Lower lobe of right lung (tissue), 2 donors: ENCODE results near the gene TPRG1L. TPM values are rescaled to one million over a fixed set of nuclear protein-coding genes. Genes with fewer than 3 reads are reported as not detected.

ENCODE experiments used
- ATAC-seq, 2 donors: fragments of 200-7000 bp; cut with Tn5 transposase; one replicate each; pipeline ENCODE4 v1.9.1; 2020 to 2022; ENCODE audit warnings: mild to moderate bottlenecking in 2 of 2, moderate library complexity in 2 of 2
- DNase-seq: peaks from one replicate; pipeline ENCODE4 v3.0.0-alpha.2; 2020
- H3K27ac ChIP-seq: fragments of 200-600 bp; one replicate; pipeline ENCODE4 v1.8.0; 2022
- H3K27me3 ChIP-seq: fragments of 200-600 bp; one replicate; pipeline ENCODE4 v1.8.0; 2022; ENCODE audit warnings: low read depth
- H3K36me3 ChIP-seq: fragments of 200-600 bp; one replicate; pipeline ENCODE4 v1.8.0; 2022; ENCODE audit warnings: mild to moderate bottlenecking
- H3K4me1 ChIP-seq: fragments of 200-600 bp; one replicate; pipeline ENCODE4 v1.8.0; 2022
- H3K4me3 ChIP-seq: fragments of 200-600 bp; one replicate; pipeline ENCODE4 v1.8.0; 2022; ENCODE audit warnings: mild to moderate bottlenecking
- H3K9me3 ChIP-seq: fragments of 200-600 bp; one replicate; pipeline ENCODE4 v1.8.0; 2022
- intact Hi-C: fragments of 100-400 bp; cut with DNase I; formaldehyde crosslinking; loops from one replicate; pipeline ENCODE4 v1.11.0; 2022
- total RNA-seq: library from RNA; stranded (reverse); fragmentation: NEBNext Ultra II Directional; extraction: Animal tissue kit (Norgen Biotek cat#: 25700); gene quantifications from one replicate; pipeline ENCODE4 v1.2.1, GENCODE V29; 2021
- TF ChIP-seq, protein P1 (sequence below): fragments of 200-600 bp; IDR thresholded peaks from one replicate; pipeline ENCODE4 v1.8.0; 2022; ENCODE audit warnings: antibody characterized with exemption, mild to moderate bottlenecking
- donor health status: DM: no; HTN: yes; CAD: no; lungs with severe emphysema.

The TPRG1L gene
- total RNA-seq, 1 donor from 2014 or later = 46.1 TPM

DNA sequence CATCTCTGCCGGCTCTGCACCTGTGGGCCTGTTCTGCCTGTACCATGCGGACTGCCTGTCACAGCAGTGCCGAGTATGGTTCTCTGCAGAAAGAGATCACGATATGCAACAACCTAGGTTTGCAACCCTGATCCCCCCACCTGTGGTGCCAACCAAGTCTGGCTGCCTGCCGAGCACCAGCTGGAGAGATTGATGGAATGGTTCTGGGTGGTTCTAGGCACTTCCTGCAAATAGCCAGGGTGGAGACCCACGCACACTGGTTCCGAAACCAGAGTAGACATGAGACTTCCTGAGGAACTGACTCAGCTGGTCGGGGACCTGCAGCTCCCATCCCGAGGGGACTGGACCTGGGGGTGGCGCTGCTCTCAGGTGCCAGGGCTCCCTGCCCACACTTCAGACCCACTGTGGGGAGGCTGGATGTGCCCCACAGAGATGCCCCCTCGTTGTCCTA, 5.4 kb downstream of the TPRG1L start:
- intact Hi-C loops = no loop called here
- peaks cover 89% of the 10 kb centered on the region for H3K36me3 ChIP-seq

DNA sequence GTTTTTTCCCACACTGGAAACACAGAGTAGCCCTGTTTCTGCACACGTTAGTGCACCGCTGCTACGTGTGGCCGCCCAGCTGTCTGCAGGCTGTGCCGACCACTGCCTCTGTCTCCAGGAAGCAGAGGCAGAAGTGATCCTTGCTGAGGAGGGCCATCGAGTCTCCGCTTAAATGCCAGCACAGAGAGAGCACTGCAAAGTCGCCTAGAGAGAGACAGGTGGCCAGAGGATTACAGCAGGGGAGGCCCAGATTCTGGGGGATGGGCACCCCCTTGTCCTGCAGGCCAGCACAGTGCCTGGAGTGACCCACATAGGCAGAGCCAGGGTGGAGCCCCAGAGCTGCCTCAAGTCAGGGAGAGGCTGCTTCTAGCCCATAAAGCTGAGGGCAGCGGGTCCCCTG, 6.1 kb downstream of the TPRG1L start:
- H3K36me3 ChIP-seq = peaks cover 96% of the 10 kb centered on the region
- no peak for DNase-seq
- no peaks in the 10 kb centered on the region for H3K9me3 ChIP-seq
- no peaks in the 10 kb centered on the region for H3K27me3 ChIP-seq
- intact Hi-C loops = no loop called here
- peaks cover 12% of the 10 kb centered on the region for H3K4me1 ChIP-seq
- H3K4me3 ChIP-seq = no peak overlapping the region
- no peak for ATAC-seq
- H3K27ac ChIP-seq = no peak overlapping the region
- TF ChIP-seq, protein P1, sequence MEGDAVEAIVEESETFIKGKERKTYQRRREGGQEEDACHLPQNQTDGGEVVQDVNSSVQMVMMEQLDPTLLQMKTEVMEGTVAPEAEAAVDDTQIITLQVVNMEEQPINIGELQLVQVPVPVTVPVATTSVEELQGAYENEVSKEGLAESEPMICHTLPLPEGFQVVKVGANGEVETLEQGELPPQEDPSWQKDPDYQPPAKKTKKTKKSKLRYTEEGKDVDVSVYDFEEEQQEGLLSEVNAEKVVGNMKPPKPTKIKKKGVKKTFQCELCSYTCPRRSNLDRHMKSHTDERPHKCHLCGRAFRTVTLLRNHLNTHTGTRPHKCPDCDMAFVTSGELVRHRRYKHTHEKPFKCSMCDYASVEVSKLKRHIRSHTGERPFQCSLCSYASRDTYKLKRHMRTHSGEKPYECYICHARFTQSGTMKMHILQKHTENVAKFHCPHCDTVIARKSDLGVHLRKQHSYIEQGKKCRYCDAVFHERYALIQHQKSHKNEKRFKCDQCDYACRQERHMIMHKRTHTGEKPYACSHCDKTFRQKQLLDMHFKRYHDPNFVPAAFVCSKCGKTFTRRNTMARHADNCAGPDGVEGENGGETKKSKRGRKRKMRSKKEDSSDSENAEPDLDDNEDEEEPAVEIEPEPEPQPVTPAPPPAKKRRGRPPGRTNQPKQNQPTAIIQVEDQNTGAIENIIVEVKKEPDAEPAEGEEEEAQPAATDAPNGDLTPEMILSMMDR = no peak

More for the DNA sequence above, 5.4 kb downstream of the TPRG1L start:
- DNase-seq = peak; percentile 48
- Histone ChIP-seq H3K4me1 (peaks cover 18% of the 10 kb centered on the region), H3K9me3 (no peaks in the 10 kb centered on the region), H3K27me3 (no peaks in the 10 kb centered on the region), H3K27ac (no peak overlapping the region), H3K4me3 (no peak overlapping the region)
- TF ChIP-seq, protein P1 = no peak
- ATAC-seq = no peak

DNA sequence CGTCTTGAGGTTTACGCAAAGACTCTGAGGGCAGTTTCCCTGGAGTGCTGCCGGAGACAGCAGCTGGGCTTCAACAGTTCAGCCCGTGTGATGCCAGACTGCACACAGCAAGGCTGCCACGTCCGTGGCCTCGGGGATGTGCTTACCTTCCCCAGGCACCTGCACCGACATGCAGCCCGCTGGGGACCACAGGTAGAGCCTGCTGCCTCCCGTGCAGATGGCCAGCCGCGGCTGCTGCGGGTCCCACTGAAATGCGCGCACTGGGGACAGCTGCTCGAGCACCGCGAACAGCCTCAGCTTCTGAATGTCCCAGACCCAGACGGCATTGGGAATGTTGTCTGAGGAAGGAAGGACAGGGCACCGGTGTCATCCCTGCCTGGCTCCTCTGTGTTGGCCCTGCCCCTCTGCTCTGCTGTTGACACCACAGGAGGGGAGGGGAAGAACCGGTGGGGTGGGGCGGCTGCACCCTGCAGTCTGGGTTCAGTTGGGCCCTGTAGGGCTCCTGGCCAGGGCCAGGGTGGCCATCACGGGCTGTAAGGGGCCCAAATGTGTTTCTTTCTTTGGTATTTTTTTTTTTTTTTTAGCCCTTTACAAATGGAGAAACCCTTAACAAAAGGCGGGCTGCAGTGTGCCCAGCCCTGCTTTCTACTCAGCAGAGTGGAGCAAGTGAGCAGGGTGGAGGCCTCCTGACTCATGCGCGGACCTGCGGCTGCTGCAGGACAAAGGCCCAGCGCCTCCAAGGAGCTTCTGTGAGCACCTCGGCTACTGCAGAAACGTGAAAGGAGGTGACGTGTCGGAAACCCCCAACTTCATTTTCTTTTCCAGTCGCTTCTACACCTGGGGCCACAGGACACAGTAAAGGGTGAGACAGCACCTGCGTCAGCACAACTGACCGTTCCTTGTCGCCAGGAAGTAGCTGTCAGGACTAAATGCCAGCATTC, 6.8 kb downstream of the TPRG1L start:
- peaks cover 100% of the 10 kb centered on the region for H3K36me3 ChIP-seq
- H3K9me3 ChIP-seq = no peaks in the 10 kb centered on the region
- ATAC-seq (no peak), DNase-seq (peak; percentile 44)
- TF ChIP-seq, protein P1 = no peak
- peaks cover 7% of the 10 kb centered on the region for H3K4me1 ChIP-seq
- intact Hi-C loops = no loop called here
- H3K4me3 ChIP-seq = no peak overlapping the region
- H3K27ac ChIP-seq = no peak overlapping the region
- no peaks in the 10 kb centered on the region for H3K27me3 ChIP-seq

DNA sequence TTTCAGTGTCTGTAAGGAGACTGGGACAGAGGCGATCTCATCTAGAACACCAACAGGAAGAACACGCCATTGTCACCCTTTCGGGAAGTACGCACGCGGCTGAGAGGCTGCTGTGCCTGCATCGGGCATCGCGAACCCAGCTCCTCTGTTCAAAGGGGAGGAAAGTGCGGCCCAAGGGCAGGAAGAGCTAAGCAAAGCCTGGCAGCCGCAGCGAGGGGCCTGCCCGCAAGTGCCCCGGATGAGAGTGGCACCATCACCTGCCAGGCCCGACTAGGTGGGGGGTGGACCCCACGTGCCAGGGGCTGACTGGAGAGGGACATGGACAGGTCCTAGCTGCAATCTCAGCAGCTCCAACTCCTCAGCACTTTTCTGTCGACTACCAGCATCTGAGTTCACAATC, 7.5 kb downstream of the TPRG1L start:
- Histone ChIP-seq H3K9me3 (no peaks in the 10 kb centered on the region), H3K27me3 (no peaks in the 10 kb centered on the region), H3K4me1 (peaks cover 7% of the 10 kb centered on the region), H3K4me3 (no peak overlapping the region), H3K27ac (no peak overlapping the region), H3K36me3 (peaks cover 100% of the 10 kb centered on the region)
- TF ChIP-seq, protein P1 = no peak
- ATAC-seq = no peak
- intact Hi-C loops = no loop called here
- DNase-seq = peak; percentile 41

DNA sequence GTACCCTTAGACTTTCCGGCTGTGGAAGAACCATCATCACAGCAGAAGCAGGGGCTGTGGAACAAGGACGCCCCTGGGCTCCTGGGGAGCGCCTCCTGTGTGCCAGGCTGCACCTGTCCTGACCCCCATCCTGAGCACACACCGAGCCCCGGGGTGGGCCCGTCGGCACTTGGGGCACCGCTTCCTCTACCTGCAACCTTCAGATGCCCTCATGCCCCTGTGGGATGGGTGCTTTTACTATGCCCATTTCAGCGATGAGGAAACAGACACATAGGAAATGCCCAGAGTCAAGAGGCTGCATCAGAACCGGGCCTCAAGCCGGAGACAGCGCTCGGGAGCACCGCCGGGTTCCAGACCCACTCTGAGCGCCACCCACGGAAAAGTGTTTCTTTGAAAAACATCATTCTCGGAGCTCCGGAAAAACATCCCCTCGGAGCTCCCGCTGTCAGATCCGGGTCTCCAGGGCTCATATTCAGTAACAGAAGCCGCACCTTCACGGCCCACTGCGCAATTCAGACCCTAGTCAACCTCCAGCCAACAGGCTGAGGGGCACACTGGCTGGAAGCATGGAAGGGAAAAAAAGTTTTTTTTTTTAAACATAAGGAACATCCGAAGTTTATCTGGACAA, 8.0 kb downstream of the TPRG1L start:
- ATAC-seq = no peak
- peaks cover 7% of the 10 kb centered on the region for H3K4me1 ChIP-seq
- peak; percentile 20 for DNase-seq
- TF ChIP-seq, protein P1 = no peak
- intact Hi-C loops = no loop called here
- peaks cover 100% of the 10 kb centered on the region for H3K36me3 ChIP-seq
- no peak overlapping the region for H3K27ac ChIP-seq
- no peaks in the 10 kb centered on the region for H3K9me3 ChIP-seq
- no peaks in the 10 kb centered on the region for H3K27me3 ChIP-seq
- no peak overlapping the region for H3K4me3 ChIP-seq
